SK-N-SH (cell line): ENCODE measurements around the gene SCN1B. TPM values are rescaled to one million over a fixed set of nuclear protein-coding genes. Genes with fewer than 3 reads are reported as not detected.

Experiments used
- CTCF ChIA-PET: fragments of 300-600, 350-600 bp; formaldehyde crosslinking; extraction: SDS; loops from one replicate; lab custom pipeline; 2021; lab: Yijun Ruan, JAX
- POLR2A ChIA-PET: fragments of 350-600 bp; sonication (Branson Sonifier 250); formaldehyde crosslinking; extraction: SDS; loops from one replicate; lab custom pipeline; 2020; ENCODE audit warnings: antibody characterized with exemption, inconsistent platforms; lab: Yijun Ruan, JAX
- DNase-seq: peaks from one replicate; pipeline ENCODE4 v3.0.0; 2012
- H2AFZ ChIP-seq: fragments of 200-600 bp; sonication (generic); 2 replicates; pipeline ENCODE4 v1.8.1; 2016; ENCODE audit warnings: antibody characterized with exemption, mild to moderate bottlenecking, low read depth
- H3F3A ChIP-seq: fragments of 200-600 bp; sonication (generic); replicated peaks from 2 replicates; pipeline ENCODE3; 2016; ENCODE audit warnings: antibody characterized with exemption, mild to moderate bottlenecking; ENCODE audit not compliant: insufficient read depth
- H3K27ac ChIP-seq, 2 experiments: fragments of 200-500 bp in 1 of 2; fragments of 200-600 bp in 1 of 2; sonication (Bioruptor generic) in 1 of 2; sonication (generic), shearing (Covaris generic) in 1 of 2; 2 replicates each; pipeline versions ENCODE4 v1.5.1 to v1.6.1; 2014 to 2016; ENCODE audit warnings: low read depth in 2 of 2, inconsistent platforms in 1 of 2, low read length in 1 of 2, mild to moderate bottlenecking in 1 of 2, mixed read lengths in 1 of 2
- H3K27me3 ChIP-seq: fragments of 200-600 bp; sonication (generic), shearing (Covaris generic); 2 replicates; pipeline ENCODE4 v1.6.1; 2016; ENCODE audit warnings: mixed run types; ENCODE audit not compliant: insufficient read depth
- H3K36me3 ChIP-seq, 2 experiments: fragments of 200-500 bp in 1 of 2; fragments of 200-600 bp in 1 of 2; sonication (Bioruptor generic) in 1 of 2; sonication (generic) in 1 of 2; replicated peaks in 1 of 2; 2 replicates each; pipeline versions ENCODE3 to v1.5.1; 2014 to 2016; ENCODE audit warnings: low read length in 1 of 2, mild to moderate bottlenecking in 1 of 2; ENCODE audit not compliant: insufficient read depth in 2 of 2, control insufficient read depth in 1 of 2
- H3K4me1 ChIP-seq, 2 experiments: fragments of 200-500 bp in 1 of 2; fragments of 200-600 bp in 1 of 2; sonication (Bioruptor generic) in 1 of 2; sonication (generic), shearing (Covaris generic) in 1 of 2; 2 replicates each; pipeline versions ENCODE4 v1.5.1 to v1.6.1; 2014 to 2016; ENCODE audit warnings: low read depth in 1 of 2, low read length in 1 of 2, mixed run types in 1 of 2; ENCODE audit not compliant: insufficient read depth in 2 of 2, control insufficient read depth in 1 of 2
- H3K4me2 ChIP-seq: fragments of 200-600 bp; sonication (generic), shearing (Covaris generic); 2 replicates; pipeline ENCODE4 v1.6.1; 2017; ENCODE audit warnings: mixed run types
- H3K4me3 ChIP-seq, 2 experiments: fragments of 200-500 bp in 1 of 2; fragments of 200-600 bp in 1 of 2; sonication (Bioruptor generic) in 1 of 2; sonication (generic), shearing (Covaris generic) in 1 of 2; 2 replicates each; pipeline versions ENCODE4 v1.5.1 to v1.8.1; 2014 to 2016; ENCODE audit warnings: low read depth in 2 of 2, inconsistent platforms in 1 of 2, low read length in 1 of 2, mild to moderate bottlenecking in 1 of 2, mixed read lengths in 1 of 2, moderate library complexity in 1 of 2
- H3K79me2 ChIP-seq: fragments of 200-600 bp; sonication (generic); 2 replicates; pipeline ENCODE4 v1.8.1; 2017; ENCODE audit warnings: mild to moderate bottlenecking; ENCODE audit not compliant: insufficient read depth
- H3K9ac ChIP-seq: fragments of 200-600 bp; sonication (generic); 2 replicates; pipeline ENCODE4 v1.6.1; 2017; ENCODE audit warnings: mixed run types
- H3K9me2 ChIP-seq: fragments of 200-600 bp; sonication (generic); 2 replicates; pipeline ENCODE4 v1.6.1; 2017; ENCODE audit warnings: mixed run types
- H3K9me3 ChIP-seq: fragments of 200-600 bp; sonication (generic); 2 replicates; pipeline ENCODE4 v1.6.1; 2017; ENCODE audit warnings: mixed run types, mild to moderate bottlenecking, moderate library complexity
- H4K20me1 ChIP-seq: fragments of 200-600 bp; sonication (generic); 2 replicates; pipeline ENCODE4 v1.6.1; 2017; ENCODE audit warnings: mild to moderate bottlenecking, mixed run types; ENCODE audit not compliant: insufficient read depth
- ELF1 ChIP-seq: IDR thresholded peaks from 2 replicates; pipeline ENCODE4 v1.4.0; 2012
- EZH2phosphoT487 ChIP-seq: fragments of 200-600 bp; sonication (generic); IDR thresholded peaks from 2 replicates; pipeline ENCODE4 v1.6.1; 2017; ENCODE audit warnings: low read depth, mixed run types, mild to moderate bottlenecking, antibody characterized with exemption, moderate library complexity, borderline replicate concordance
- FOXJ3 ChIP-seq: sonication (generic); formaldehyde crosslinking; IDR thresholded peaks from 2 replicates; pipeline ENCODE4 v1.5.1; 2020; ENCODE audit warnings: mild to moderate bottlenecking, missing genetic modification reagents
- FOXM1 ChIP-seq: IDR thresholded peaks from 2 replicates; pipeline ENCODE4 v1.4.0; 2012; ENCODE audit warnings: low read depth, mild to moderate bottlenecking
- GABPA ChIP-seq: IDR thresholded peaks from 2 replicates; pipeline ENCODE4 v1.4.0; 2012; ENCODE audit warnings: low read depth, mild to moderate bottlenecking
- GATA2 ChIP-seq: sonication (generic); formaldehyde crosslinking; IDR thresholded peaks from 2 replicates; pipeline ENCODE4 v1.5.0; 2020; ENCODE audit warnings: mild to moderate bottlenecking, missing genetic modification reagents
- JUND ChIP-seq: IDR thresholded peaks from 2 replicates; pipeline ENCODE4 v1.4.0; 2012
- MAX ChIP-seq: IDR thresholded peaks from 2 replicates; pipeline ENCODE4 v1.4.0; 2012; ENCODE audit warnings: low read depth
- NFIC ChIP-seq: IDR thresholded peaks from 2 replicates; pipeline ENCODE4 v1.4.0; 2012; ENCODE audit warnings: borderline replicate concordance
- NRF1 ChIP-seq: IDR thresholded peaks from 2 replicates; pipeline ENCODE4 v1.6.1; 2012; ENCODE audit warnings: low read depth, mild to moderate bottlenecking, low read length
- RAD21 ChIP-seq: IDR thresholded peaks from 2 replicates; pipeline ENCODE4 v1.6.1; 2012; ENCODE audit warnings: mild to moderate bottlenecking, low read length
- RCOR1 ChIP-seq: fragments of 150-350 bp; IDR thresholded peaks from 2 replicates; pipeline ENCODE4 v1.6.1; 2017; ENCODE audit warnings: antibody characterized with exemption, low read length
- REST ChIP-seq: IDR thresholded peaks from 2 replicates; pipeline ENCODE4 v1.6.1; 2012; ENCODE audit warnings: mild to moderate bottlenecking, low read depth, low read length, moderate library complexity
- RFX5 ChIP-seq: IDR thresholded peaks from 2 replicates; pipeline ENCODE4 v1.6.1; 2012; ENCODE audit warnings: mild to moderate bottlenecking, improper control_type of control experiment, low read length
- RXRA ChIP-seq: IDR thresholded peaks from 2 replicates; pipeline ENCODE4 v1.4.0; 2012; ENCODE audit warnings: low read depth, mild to moderate bottlenecking, borderline replicate concordance
- SIN3A ChIP-seq: IDR thresholded peaks from 2 replicates; pipeline ENCODE4 v1.6.1; 2012; ENCODE audit warnings: low read depth, mild to moderate bottlenecking, low read length, moderate library complexity, borderline replicate concordance
- SMC3 ChIP-seq: IDR thresholded peaks from 2 replicates; pipeline ENCODE4 v1.6.1; 2012; ENCODE audit warnings: low read depth, low read length, improper control_type of control experiment
- TEAD4 ChIP-seq: IDR thresholded peaks from 2 replicates; pipeline ENCODE4 v1.4.0; 2012; ENCODE audit warnings: mild to moderate bottlenecking, borderline replicate concordance; ENCODE audit not compliant: insufficient read depth
- USF2 ChIP-seq: fragments of 150-350 bp; IDR thresholded peaks from 2 replicates; pipeline ENCODE4 v1.6.1; 2017; ENCODE audit warnings: antibody characterized with exemption, low read length, low read depth, borderline replicate concordance
- ZBTB33 ChIP-seq: IDR thresholded peaks from 2 replicates; pipeline ENCODE4 v1.4.0; 2012; ENCODE audit warnings: low read depth, borderline replicate concordance
- WGBS: methylation state at CpG from one replicate; pipeline ENCODE4 v1.1.6; 2017; ENCODE audit warnings: low lambda C conversion rate; 5-methylcytosine and 5-hydroxymethylcytosine counted together
- polyA plus RNA-seq, 3 experiments: library from polyadenylated mRNA; depleted of rRNA; stranded (reverse); fragments of >200 nt; gene quantifications; 2 replicates each; pipeline ENCODE4 v1.2.3, GENCODE V29; 2012

SCN1B gene
- polyA plus RNA-seq, 1 of the 3 experiments (the other 2 are of a cell fraction) = 10.5 TPM

- WGBS = 63% methylated on average over 8 of the region's 12 CpGs
- H3K27me3 ChIP-seq = no peaks in the 10 kb centered on the region
- TF ChIP-seq REST (no peak), TEAD4 (no peak), USF2 (no peak)
- CTCF ChIA-PET = interaction anchor here (0.9 to 4.0 kb wide), 3 partner anchors 9 to 211 kb away, joined by 3 to 24 read pairs (median 5); no protein-coding TSS in a partner anchor
- H3K9me3 ChIP-seq = no peaks in the 10 kb centered on the region
- DNase-seq = no peak
- H3K4me1 ChIP-seq = peaks cover 0 to 8% of the 10 kb centered on the region in 2 experiments; a peak in 1 of 4 replicates
- H4K20me1 ChIP-seq = no peaks in the 10 kb centered on the region
- no peaks in the 10 kb centered on the region for H3K79me2 ChIP-seq
- H3K9me2 ChIP-seq = no peaks in the 10 kb centered on the region
- H3F3A ChIP-seq = no peaks in the 10 kb centered on the region
- no peak overlapping the region for H2AFZ ChIP-seq
- H3K4me2 ChIP-seq = no peak overlapping the region
- H3K4me3 ChIP-seq = no peak overlapping the region
- no peak overlapping the region for H3K27ac ChIP-seq
- H3K9ac ChIP-seq = no peak overlapping the region
- POLR2A ChIA-PET = no interaction called here
- H3K36me3 ChIP-seq = no peaks in the 10 kb centered on the region
Measured at GRCh38 chr19:35048911-35049411, 18.7 kb downstream of the SCN1B start.

GRCh38 chr19:35049456-35049855, 19.2 kb downstream of the SCN1B start:
- Histone ChIP-seq H3K4me3 (no peak overlapping the region), H4K20me1 (no peaks in the 10 kb centered on the region), H2AFZ (no peak overlapping the region), H3K36me3 (no peaks in the 10 kb centered on the region), H3K9ac (no peak overlapping the region), H3K9me2 (no peaks in the 10 kb centered on the region), H3K4me2 (no peak overlapping the region), H3K27me3 (no peaks in the 10 kb centered on the region), H3K79me2 (no peaks in the 10 kb centered on the region), H3F3A (no peaks in the 10 kb centered on the region), H3K4me1 (peaks cover 0 to 8% of the 10 kb centered on the region in 2 experiments; a peak in 1 of 4 replicates), H3K9me3 (no peaks in the 10 kb centered on the region), H3K27ac (no peak overlapping the region)
- WGBS = 55% methylated on average over 5 of the region's 5 CpGs
- ChIA-PET POLR2A (no interaction called here), CTCF (interaction anchor here (1.2 to 4.0 kb wide), 2 partner anchors 17 to 36 kb away, joined by 3 to 24 read pairs; no protein-coding TSS in a partner anchor)
- DNase-seq = no peak
- TF ChIP-seq GATA2 (CRISPR knock-in tag) (no peak), NFIC (no peak), EZH2phosphoT487 (no peak), FOXM1 (no peak), FOXJ3 (CRISPR knock-in tag) (no peak), USF2 (no peak), TEAD4 (no peak), JUND (no peak), SIN3A (no peak), ZBTB33 (no peak), RFX5 (no peak), ELF1 (no peak), GABPA (no peak), NRF1 (no peak), MAX (no peak), RAD21 (no peak), RXRA (no peak), RCOR1 (no peak), SMC3 (no peak)
